Measurements from ENCODE around the gene CEP43. TPM values are rescaled to one million over a fixed set of nuclear protein-coding genes. Genes with fewer than 3 reads are reported as not detected.
"Not testable (repeated sequence)": the region's sequence is repeated elsewhere in the genome, so short reads cannot be mapped to it uniquely, and the experiment has no call there.

The CEP43 gene
- total RNA-seq, 1 experiment from 2014 or later, result 25.1 TPM

DNA sequence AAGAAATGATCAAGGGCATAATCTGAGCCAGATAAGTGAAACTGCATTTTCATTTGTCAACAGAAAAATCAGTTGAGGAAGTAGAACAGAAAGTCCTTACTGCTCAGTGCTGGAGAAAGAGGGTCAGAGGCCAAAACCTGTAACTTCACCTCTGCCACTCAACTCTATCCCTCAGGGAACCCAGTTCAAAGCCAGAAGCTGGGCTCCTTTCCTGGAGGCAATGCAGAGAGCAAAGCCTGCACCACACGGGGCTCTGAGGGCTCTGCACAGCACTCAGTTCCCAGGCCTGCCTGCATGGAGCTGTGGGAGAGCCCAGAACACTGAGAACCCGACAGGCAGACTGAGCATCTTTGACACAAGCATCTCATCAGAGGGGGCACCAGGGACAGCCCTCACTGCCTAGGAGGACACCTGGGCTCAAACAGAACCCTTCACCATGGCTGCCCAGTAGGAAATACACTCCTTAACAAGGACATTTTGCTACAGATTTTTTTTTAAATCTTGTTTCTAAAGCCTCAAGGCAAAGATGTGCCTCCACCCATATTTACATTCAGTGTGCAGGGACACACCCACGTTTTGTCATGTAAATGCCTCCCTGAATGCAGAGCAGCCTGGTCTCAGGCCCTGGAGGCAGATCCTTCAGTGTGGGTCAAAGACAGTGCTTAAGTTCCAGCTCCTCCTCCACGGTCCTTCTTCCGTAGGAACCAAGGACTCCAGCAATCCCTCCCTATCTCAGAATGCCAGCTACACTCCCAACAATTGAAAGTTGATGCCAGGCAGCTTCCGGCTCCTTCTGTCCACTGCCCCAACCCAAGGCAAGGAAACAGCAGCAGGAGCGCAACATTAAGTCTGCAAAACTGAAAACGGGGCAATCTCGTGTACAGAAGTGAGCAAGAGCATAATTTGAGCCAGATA is 49.4 kb upstream of the CEP43 start (continued):
- peak; percentile 64; the same call in 1 of the 2 replicates for TF ChIP-seq ZNF121 (CRISPR knock-in tag; IDR thresholded peaks at IDR 0.05)

DNA sequence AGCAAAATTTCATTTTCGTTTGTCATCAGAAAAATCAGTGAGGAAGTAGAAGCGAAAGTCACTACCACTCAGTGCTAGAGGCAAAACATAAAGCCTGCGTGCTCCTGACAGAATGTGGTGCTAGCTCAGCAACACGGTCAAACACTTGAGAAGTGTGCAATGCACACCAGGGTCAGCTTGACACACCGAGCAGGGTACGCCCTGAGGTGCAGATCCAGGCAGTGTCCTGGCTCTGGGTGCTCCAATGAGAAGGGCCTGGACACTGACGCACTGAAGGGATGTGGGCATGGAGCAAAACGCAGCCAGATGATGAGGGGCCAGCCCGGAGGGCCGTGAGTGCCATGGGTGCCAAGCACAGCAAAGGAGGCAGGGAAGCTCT is 48.8 kb upstream of the CEP43 start:
- peaks cover 47% of the 10 kb centered on the region for H3K36me3 Mint-ChIP-seq
- DNase-seq (ENCODE audit: low spot score) (no peak), ATAC-seq (no peak)
- ChIA-PET POLR2A (no interaction called here), CTCF (interaction anchor here (1.0 to 3.1 kb wide), 7 partner anchors 27 to 235 kb away, joined by 3 to 44 read pairs (median 4); partner anchors contain the start of gene CEP43)
- H3K4me3 Mint-ChIP-seq, result no peak overlapping the region
- TF ChIP-seq TCF7 (CRISPR knock-in tag; IDR thresholded peaks at IDR 0.05; ENCODE audit: low read depth), result no peak
- TF ChIP-seq MYBL2 (CRISPR knock-in tag; IDR thresholded peaks at IDR 0.05), result no peak
- no peak for TF ChIP-seq SOX15 (CRISPR knock-in tag; IDR thresholded peaks at IDR 0.05)
- peak overlapping the region; percentile 91 for H3K27ac Mint-ChIP-seq
- H3K9me3 Mint-ChIP-seq, result peaks cover 14% of the 10 kb centered on the region
- H3K4me1 Mint-ChIP-seq, result peaks cover 29% of the 10 kb centered on the region
- peaks cover 6% of the 10 kb centered on the region for H3K27me3 Mint-ChIP-seq (ENCODE audit: low read depth)

DNA sequence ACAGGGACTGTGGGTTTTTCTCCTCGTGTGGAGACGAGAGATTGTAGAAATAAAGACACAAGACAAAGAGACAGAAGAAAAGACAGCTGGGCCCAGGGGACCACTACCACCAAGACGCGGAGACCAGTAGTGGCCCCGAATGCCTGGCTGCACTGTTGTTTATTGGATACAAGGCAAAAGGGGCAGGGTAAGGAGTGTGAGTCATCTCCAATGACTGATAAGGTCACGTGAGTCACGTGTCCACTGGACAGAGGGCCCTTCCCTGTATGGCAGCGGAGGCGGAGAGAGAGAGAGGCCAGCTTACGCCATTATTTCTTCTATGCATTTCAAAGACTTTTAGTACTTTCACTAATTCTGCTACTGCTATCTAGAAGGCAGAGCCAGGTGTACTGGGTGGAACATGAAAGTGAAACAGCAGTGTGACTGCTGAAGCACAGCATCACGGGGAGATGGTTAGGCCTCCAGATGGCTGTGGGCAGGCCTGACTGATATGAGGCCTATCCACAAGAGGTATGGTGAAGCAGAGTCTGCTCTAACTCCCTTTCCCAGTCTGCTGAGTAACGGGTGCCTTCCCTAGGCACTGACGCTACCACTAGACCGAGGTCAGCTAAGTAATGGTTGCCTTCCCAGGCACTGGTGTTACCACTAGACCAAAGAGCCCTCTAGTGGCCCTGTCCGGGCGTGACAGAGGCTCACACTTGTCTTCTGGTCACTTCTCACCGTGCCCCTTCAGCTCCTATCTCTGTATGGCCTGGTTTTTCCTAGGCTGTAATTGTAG is 48.1 kb upstream of the CEP43 start:
- H3K4me1 Mint-ChIP-seq, result peaks cover 32% of the 10 kb centered on the region
- H3K4me3 Mint-ChIP-seq; H3K27me3 Mint-ChIP-seq (ENCODE audit: low read depth); H3K27ac Mint-ChIP-seq: not testable (repeated sequence)
- ChIA-PET CTCF (interaction anchor here (0.6 to 3.1 kb wide), 21 partner anchors 10 to 366 kb away, joined by 3 to 44 read pairs (median 3); no protein-coding TSS in a partner anchor), POLR2A (interaction anchor here (0.6 kb wide), 1 partner anchor 280 kb away, joined by 6 read pairs; no protein-coding TSS in a partner anchor)
- DNase-seq (ENCODE audit: low spot score) (peak; percentile 83), ATAC-seq (0 out of 2 replicates have a peak, but pooled peaks have one; percentile 5)
- TF ChIP-seq, protein P1, sequence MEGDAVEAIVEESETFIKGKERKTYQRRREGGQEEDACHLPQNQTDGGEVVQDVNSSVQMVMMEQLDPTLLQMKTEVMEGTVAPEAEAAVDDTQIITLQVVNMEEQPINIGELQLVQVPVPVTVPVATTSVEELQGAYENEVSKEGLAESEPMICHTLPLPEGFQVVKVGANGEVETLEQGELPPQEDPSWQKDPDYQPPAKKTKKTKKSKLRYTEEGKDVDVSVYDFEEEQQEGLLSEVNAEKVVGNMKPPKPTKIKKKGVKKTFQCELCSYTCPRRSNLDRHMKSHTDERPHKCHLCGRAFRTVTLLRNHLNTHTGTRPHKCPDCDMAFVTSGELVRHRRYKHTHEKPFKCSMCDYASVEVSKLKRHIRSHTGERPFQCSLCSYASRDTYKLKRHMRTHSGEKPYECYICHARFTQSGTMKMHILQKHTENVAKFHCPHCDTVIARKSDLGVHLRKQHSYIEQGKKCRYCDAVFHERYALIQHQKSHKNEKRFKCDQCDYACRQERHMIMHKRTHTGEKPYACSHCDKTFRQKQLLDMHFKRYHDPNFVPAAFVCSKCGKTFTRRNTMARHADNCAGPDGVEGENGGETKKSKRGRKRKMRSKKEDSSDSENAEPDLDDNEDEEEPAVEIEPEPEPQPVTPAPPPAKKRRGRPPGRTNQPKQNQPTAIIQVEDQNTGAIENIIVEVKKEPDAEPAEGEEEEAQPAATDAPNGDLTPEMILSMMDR (IDR thresholded peaks at IDR 0.05), result peak; percentile 54; the same call in 1 of the 2 replicates
- peaks cover 42% of the 10 kb centered on the region for H3K36me3 Mint-ChIP-seq
- peaks cover 14% of the 10 kb centered on the region for H3K9me3 Mint-ChIP-seq

DNA sequence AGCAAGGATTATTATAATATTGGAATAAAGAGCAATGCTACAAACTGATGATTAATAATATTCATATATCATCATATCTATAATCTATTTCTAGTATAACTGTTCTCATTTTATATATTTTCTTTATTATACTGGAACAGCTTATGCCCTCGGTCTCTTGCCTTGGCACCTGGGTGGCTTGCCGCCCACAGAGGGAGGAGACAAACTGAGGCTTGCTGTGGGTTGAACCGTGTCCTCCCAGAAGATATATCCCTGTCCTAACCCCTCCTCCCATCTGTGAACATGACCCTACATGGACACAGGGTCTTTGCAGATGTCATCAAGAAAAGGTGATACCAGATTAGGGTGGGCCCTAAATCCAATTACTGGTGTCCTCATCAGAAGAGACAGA is 47.5 kb upstream of the CEP43 start:
- ChIA-PET CTCF (interaction anchor here (0.6 to 3.1 kb wide), 19 partner anchors 9 to 367 kb away, joined by 3 to 44 read pairs (median 3); no protein-coding TSS in a partner anchor), POLR2A (interaction anchor here (0.6 kb wide), 1 partner anchor 279 kb away, joined by 6 read pairs; no protein-coding TSS in a partner anchor)
- peaks cover 9% of the 10 kb centered on the region for H3K27me3 Mint-ChIP-seq (ENCODE audit: low read depth)
- H3K27ac Mint-ChIP-seq, result no peak overlapping the region
- TF ChIP-seq TEAD4 (CRISPR knock-in tag; IDR thresholded peaks at IDR 0.05), result no peak
- no peak for TF ChIP-seq CBFB (CRISPR knock-in tag; IDR thresholded peaks at IDR 0.05; ENCODE audit: low read depth)
- no peak for TF ChIP-seq TEAD1 (CRISPR knock-in tag; IDR thresholded peaks at IDR 0.05)
- no peak for TF ChIP-seq ESRRA (CRISPR knock-in tag; IDR thresholded peaks at IDR 0.05; ENCODE audit: borderline replicate concordance)
- TF ChIP-seq, protein P2, sequence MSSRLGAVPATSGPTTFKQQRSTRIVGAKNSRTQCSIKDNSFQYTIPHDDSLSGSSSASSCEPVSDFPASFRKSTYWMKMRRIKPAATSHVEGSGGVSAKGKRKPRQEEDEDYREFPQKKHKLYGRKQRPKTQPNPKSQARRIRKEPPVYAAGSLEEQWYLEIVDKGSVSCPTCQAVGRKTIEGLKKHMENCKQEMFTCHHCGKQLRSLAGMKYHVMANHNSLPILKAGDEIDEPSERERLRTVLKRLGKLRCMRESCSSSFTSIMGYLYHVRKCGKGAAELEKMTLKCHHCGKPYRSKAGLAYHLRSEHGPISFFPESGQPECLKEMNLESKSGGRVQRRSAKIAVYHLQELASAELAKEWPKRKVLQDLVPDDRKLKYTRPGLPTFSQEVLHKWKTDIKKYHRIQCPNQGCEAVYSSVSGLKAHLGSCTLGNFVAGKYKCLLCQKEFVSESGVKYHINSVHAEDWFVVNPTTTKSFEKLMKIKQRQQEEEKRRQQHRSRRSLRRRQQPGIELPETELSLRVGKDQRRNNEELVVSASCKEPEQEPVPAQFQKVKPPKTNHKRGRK (CRISPR knock-in tag; IDR thresholded peaks at IDR 0.05; ENCODE audit: borderline replicate concordance), result no peak
- TF ChIP-seq, protein P3, sequence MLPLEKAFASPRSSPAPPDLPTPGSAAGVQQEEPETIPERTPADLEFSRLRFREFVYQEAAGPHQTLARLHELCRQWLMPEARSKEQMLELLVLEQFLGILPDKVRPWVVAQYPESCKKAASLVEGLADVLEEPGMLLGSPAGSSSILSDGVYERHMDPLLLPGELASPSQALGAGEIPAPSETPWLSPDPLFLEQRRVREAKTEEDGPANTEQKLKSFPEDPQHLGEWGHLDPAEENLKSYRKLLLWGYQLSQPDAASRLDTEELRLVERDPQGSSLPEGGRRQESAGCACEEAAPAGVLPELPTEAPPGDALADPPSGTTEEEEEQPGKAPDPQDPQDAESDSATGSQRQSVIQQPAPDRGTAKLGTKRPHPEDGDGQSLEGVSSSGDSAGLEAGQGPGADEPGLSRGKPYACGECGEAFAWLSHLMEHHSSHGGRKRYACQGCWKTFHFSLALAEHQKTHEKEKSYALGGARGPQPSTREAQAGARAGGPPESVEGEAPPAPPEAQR (CRISPR knock-in tag; IDR thresholded peaks at IDR 0.05), result no peak
- TF ChIP-seq ZNF317 (CRISPR knock-in tag; IDR thresholded peaks at IDR 0.05; ENCODE audit: borderline replicate concordance, low read depth), result no peak
- TF ChIP-seq SMAD4 (CRISPR knock-in tag; IDR thresholded peaks at IDR 0.05), result no peak
- TF ChIP-seq JAZF1 (CRISPR knock-in tag; IDR thresholded peaks at IDR 0.05), result no peak
- DNase-seq (ENCODE audit: low spot score) (no peak), ATAC-seq (no peak)
- H3K4me3 Mint-ChIP-seq, result no peak overlapping the region
- H3K4me1 Mint-ChIP-seq, result peaks cover 32% of the 10 kb centered on the region
- H3K9me3 Mint-ChIP-seq, result peaks cover 14% of the 10 kb centered on the region
- H3K36me3 Mint-ChIP-seq, result peaks cover 36% of the 10 kb centered on the region
